K562 (cell line): Measurements from ENCODE around the gene NAA15. TPM values are rescaled to one million over a fixed set of nuclear protein-coding genes. Genes with fewer than 3 reads are reported as not detected.

ENCODE experiments used
- ATAC-seq: fragments of 200-7000 bp; cut with Tn5 transposase; 3 replicates; pipeline ENCODE4 v1.9.1; 2020; ENCODE audit warnings: moderate library complexity
- BruUV-seq: library from RNA; stranded (reverse); fragments of 400-500 nt; replicated peaks from 2 replicates; lab custom pipeline; 2021; lab: Mats Ljungman, UMichigan
- CTCF ChIA-PET: fragments of 300-600 bp; formaldehyde crosslinking; extraction: SDS; loops from one replicate; lab custom pipeline; 2021; ENCODE audit warnings: low intra/inter-chr PET ratio; lab: Yijun Ruan, JAX
- POLR2A ChIA-PET: fragments of 300-600, 350-650 bp; sonication (Branson Sonifier 250); formaldehyde crosslinking; extraction: SDS; loops from one replicate; lab custom pipeline; 2021; ENCODE audit warnings: antibody characterized with exemption, inconsistent platforms; lab: Yijun Ruan, JAX
- DNase-seq, 4 experiments: peaks; one replicate each; pipeline versions ENCODE4 v3.0.0 to v3.0.0-alpha.2; 2011 to 2018; ENCODE audit warnings: low spot score in 3 of 4, mixed read lengths in 3 of 4; ENCODE audit errors: extremely low read depth in 1 of 4
- FAIRE-seq: peaks from 2 replicates; lab custom pipeline; 2011; peaks lifted over from hg19 to GRCh38; lab: Jason Lieb, UNC
- H2AFZ ChIP-seq: 2 replicates; pipeline ENCODE4 v1.6.0; 2011; ENCODE audit warnings: low read depth, low read length, control low read depth, inconsistent platforms
- H3K27ac ChIP-seq: fragments of 200-600 bp; 3 replicates; pipeline ENCODE4 v1.8.0; 2011; ENCODE audit warnings: low read depth, mild to moderate bottlenecking, control low read depth, inconsistent platforms, low read length, moderate library complexity, mixed read lengths; ENCODE audit errors: extremely low read depth
- H3K27me3 ChIP-seq, 2 experiments: fragments of 300-600 bp in 1 of 2; 2 replicates in 1 of 2; 3 replicates in 1 of 2; pipeline versions ENCODE4 v1.6.0 to v1.8.0; 2011; ENCODE audit warnings: inconsistent platforms in 2 of 2, low read length in 2 of 2, mild to moderate bottlenecking in 1 of 2, mixed read lengths in 1 of 2, moderate library complexity in 1 of 2; ENCODE audit not compliant: control insufficient read depth in 2 of 2, insufficient read depth in 2 of 2
- H3K36me3 ChIP-seq: fragments of 300-600 bp; 3 replicates; pipeline ENCODE4 v1.8.0; 2011; ENCODE audit warnings: mild to moderate bottlenecking, low read length, inconsistent platforms; ENCODE audit not compliant: control insufficient read depth, insufficient read depth
- H3K4me1 ChIP-seq, 2 experiments: fragments of 200-600 bp in 1 of 2; replicated peaks in 1 of 2; 2 replicates in 1 of 2; 3 replicates in 1 of 2; pipeline versions ENCODE4 v1.5.1 to v1.8.0; 2011; ENCODE audit warnings: inconsistent platforms in 2 of 2, low read length in 2 of 2, mild to moderate bottlenecking in 1 of 2, mixed read lengths in 1 of 2, moderate library complexity in 1 of 2; ENCODE audit not compliant: control insufficient read depth in 2 of 2, insufficient read depth in 2 of 2
- H3K4me2 ChIP-seq: 2 replicates; pipeline ENCODE4 v1.6.1; 2011; ENCODE audit warnings: low read length, control low read depth, inconsistent platforms, mixed read lengths; ENCODE audit not compliant: insufficient read depth
- H3K4me3 ChIP-seq: fragments of 200-600 bp; sonication (generic), shearing (Covaris generic); 2 replicates; pipeline ENCODE4 v1.5.1; 2016; ENCODE audit warnings: control low read depth, inconsistent platforms
- H3K79me2 ChIP-seq: fragments of 200-600 bp; 3 replicates; pipeline ENCODE4 v1.8.0; 2011; ENCODE audit warnings: low read length, inconsistent platforms; ENCODE audit not compliant: control insufficient read depth, insufficient read depth
- H3K9ac ChIP-seq, 2 experiments: 2 replicates each; pipeline versions ENCODE4 v1.6.0 to v1.6.1; 2011; ENCODE audit warnings: low read depth in 2 of 2, low read length in 2 of 2, control low read depth in 1 of 2, inconsistent platforms in 1 of 2, mild to moderate bottlenecking in 1 of 2, mixed read lengths in 1 of 2; ENCODE audit not compliant: insufficient read depth in 1 of 2
- H3K9me1 ChIP-seq: one replicate; pipeline ENCODE4 v1.6.0; 2011; ENCODE audit warnings: inconsistent platforms, mild to moderate bottlenecking, low read length, moderate library complexity; ENCODE audit not compliant: control insufficient read depth, insufficient read depth
- H3K9me3 ChIP-seq: replicated peaks from 2 replicates; pipeline ENCODE4 v1.5.1; 2011; ENCODE audit warnings: low read depth, low read length, inconsistent platforms; ENCODE audit not compliant: control insufficient read depth, insufficient read depth
- H4K20me1 ChIP-seq: replicated peaks from 2 replicates; pipeline ENCODE4 v1.6.1; 2011; ENCODE audit warnings: low read length, inconsistent platforms, mixed read lengths; ENCODE audit not compliant: control insufficient read depth, insufficient read depth
- BRCA1 ChIP-seq, 2 experiments: fragments of 450-650 bp in 1 of 2; sonication (generic) in 1 of 2; formaldehyde crosslinking in 1 of 2; IDR thresholded peaks; 2 replicates each; pipeline versions ENCODE4 v1.5.0 to v1.6.1; 2017 to 2020; ENCODE audit warnings: mild to moderate bottlenecking in 1 of 2, missing genetic modification reagents in 1 of 2
- EZH2 ChIP-seq: IDR thresholded peaks from 2 replicates; pipeline ENCODE4 v1.6.1; 2012; ENCODE audit warnings: low read depth, mild to moderate bottlenecking, inconsistent platforms, low read length, borderline replicate concordance
- HEY1 ChIP-seq: fragments of 250-450 bp; sonication (Bioruptor Pico); IDR thresholded peaks from 2 replicates; pipeline ENCODE4 v1.5.0; 2020; ENCODE audit warnings: mild to moderate bottlenecking, moderate library complexity, borderline replicate concordance
- MCM5 ChIP-seq: fragments of 450-650 bp; IDR thresholded peaks from 2 replicates; pipeline ENCODE4 v1.6.1; 2016; ENCODE audit warnings: low read depth
- MYNN ChIP-seq, 2 experiments: sonication (generic); formaldehyde crosslinking in 1 of 2; IDR thresholded peaks; 2 replicates each; pipeline versions ENCODE4 v1.5.0 to v1.6.1; 2016 to 2020; ENCODE audit warnings: antibody characterized with exemption in 1 of 2, missing genetic modification reagents in 1 of 2
- PYGO2 ChIP-seq: fragments of 450-650 bp; IDR thresholded peaks from 2 replicates; pipeline ENCODE4 v1.6.1; 2016; ENCODE audit warnings: mild to moderate bottlenecking, missing genetic modification characterization, moderate library complexity, missing compliant biosample characterization
- RFX1 ChIP-seq: fragments of 450-650 bp; IDR thresholded peaks from 2 replicates; pipeline ENCODE4 v1.6.1; 2016; ENCODE audit warnings: mild to moderate bottlenecking, moderate library complexity
- RFX7 ChIP-seq: fragments of 250-450 bp; sonication (Bioruptor Pico); IDR thresholded peaks from 2 replicates; pipeline ENCODE4 v1.5.1; 2021; ENCODE audit warnings: mild to moderate bottlenecking
- ZNF121 ChIP-seq: sonication (generic); formaldehyde crosslinking; conservative IDR thresholded peaks from 2 replicates; pipeline ENCODE4 v1.8.0; 2022; ENCODE audit warnings: missing genetic modification reagents
- ZNF280B ChIP-seq: fragments of 250-450 bp; sonication (Bioruptor Pico); IDR thresholded peaks from 2 replicates; pipeline ENCODE4 v1.5.1; 2021; ENCODE audit warnings: mild to moderate bottlenecking
- WGBS: fragments of 100-300 bp; shearing (Covaris generic); methylation state at CpG from one replicate; pipeline ENCODE4 v1.1.6; 2016; ENCODE audit warnings: low coverage, mixed read lengths; ENCODE audit not compliant: insufficient coverage; ENCODE audit errors: missing lambda C conversion rate; 5-methylcytosine and 5-hydroxymethylcytosine counted together
- in situ Hi-C: fragments of 300-500 bp; cut with MboI; formaldehyde crosslinking; loops from 4 replicates; pipeline ENCODE4 v1.15.0; 2018; ENCODE audit warnings: inconsistent platforms, mixed read lengths
- intact Hi-C: fragments of 100-400 bp; cut with micrococcal nuclease; formaldehyde crosslinking; loops from 2 replicates; pipeline ENCODE4 v1.14.2; 2022
- polyA plus RNA-seq, 8 experiments: library from polyadenylated mRNA; depleted of rRNA in 4 of 8; stranded (reverse) in 5 of 8; unstranded in 3 of 8; fragments of >200 nt; fragmentation: Nextera tagmentation in 2 of 8; fragmentation: Illumina TruSeq in 1 of 8; extraction: Ambion mirVana in 2 of 8; extraction: Trizol in 1 of 8; gene quantifications; 2 replicates each; pipeline versions ENCODE4 v1.2.1 to v1.2.3, GENCODE V29; 2011 to 2014; ENCODE audit warnings: inconsistent platforms in 1 of 8, missing spikeins in 1 of 8
- total RNA-seq, 7 experiments: library from RNA; depleted of rRNA in 6 of 7; stranded (reverse); fragments of >200 nt in 6 of 7; fragmentation: Illumina TruSeq in 2 of 7; extraction: Trizol in 2 of 7; gene quantifications; 2 replicates each; pipeline versions ENCODE4 v1.2.1 to v1.2.3, GENCODE V29; 2011 to 2021; ENCODE audit warnings: low replicate concordance in 1 of 7
- TF ChIP-seq, protein P1 (sequence below): sonication (generic); formaldehyde crosslinking; IDR thresholded peaks from 2 replicates; pipeline ENCODE4 v1.9.0; 2022; ENCODE audit warnings: mild to moderate bottlenecking, missing genetic modification reagents

The NAA15 gene
- total and polyA plus RNA-seq, 9 of the 15 experiments (the other 6 are each of a cell fraction or from before 2014, with no cell fraction given): 37.8 to 117 (median 63.2) TPM

GRCh38 chr4:139391731-139392130, 90.4 kb downstream of the NAA15 start:
- H3K4me3 ChIP-seq: no peak overlapping the region
- in situ Hi-C loops: no loop called here
- ATAC-seq: no peak
- ChIA-PET CTCF (no interaction called here), POLR2A (no interaction called here)
- H2AFZ ChIP-seq: no peak overlapping the region
- DNase-seq: no peak
- no peaks in the 10 kb centered on the region for H3K4me1 ChIP-seq
- H3K9me3 ChIP-seq: no peaks in the 10 kb centered on the region
- no peak overlapping the region for H3K27ac ChIP-seq
- BruUV-seq: no TSS peak
- no peaks in the 10 kb centered on the region for H3K27me3 ChIP-seq
- WGBS: 89% methylated on average over 2 of the region's 2 CpGs
- H3K4me2 ChIP-seq: no peak overlapping the region
- TF ChIP-seq MCM5: no peak
- TF ChIP-seq RFX1: no peak
- TF ChIP-seq EZH2: no peak
- TF ChIP-seq, protein P1, sequence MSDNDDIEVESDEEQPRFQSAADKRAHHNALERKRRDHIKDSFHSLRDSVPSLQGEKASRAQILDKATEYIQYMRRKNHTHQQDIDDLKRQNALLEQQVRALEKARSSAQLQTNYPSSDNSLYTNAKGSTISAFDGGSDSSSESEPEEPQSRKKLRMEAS (CRISPR knock-in tag): no peak
- TF ChIP-seq MYNN (IDR thresholded peaks at IDR 0.05): 0 out of 2 replicates have a peak, but pooled peaks have one; percentile 7
- TF ChIP-seq MYNN (CRISPR knock-in tag; IDR thresholded peaks at IDR 0.05): no peak
- TF ChIP-seq HEY1: no peak
- TF ChIP-seq ZNF121: peak; percentile 70
- no peak for TF ChIP-seq BRCA1 (IDR thresholded peaks at IDR 0.05)
- TF ChIP-seq BRCA1 (CRISPR knock-in tag; IDR thresholded peaks at IDR 0.05): no peak
- TF ChIP-seq ZNF280B (CRISPR knock-in tag): no peak
- no peak for TF ChIP-seq PYGO2 (tag)
- no peak for TF ChIP-seq RFX7 (CRISPR knock-in tag)
- TF ChIP-seq, all 486 proteins: peak for 2
- intact Hi-C loops: no loop called here
- H4K20me1 ChIP-seq: no peaks in the 10 kb centered on the region
- no peak overlapping the region for H3K9ac ChIP-seq
- H3K79me2 ChIP-seq: no peaks in the 10 kb centered on the region
- no peaks in the 10 kb centered on the region for H3K9me1 ChIP-seq
- FAIRE-seq: no peak
- H3K36me3 ChIP-seq: peaks cover 77% of the 10 kb centered on the region
